HG02759 (cell line): ENCODE measurements around the gene CPSF4L.

Experiments
- ATAC-seq: cut with Tn5 transposase; IDR thresholded peaks from one replicate; pipeline ENCODE4 v1.9.1; 2021; ENCODE audit warnings: mild to moderate bottlenecking, moderate library complexity; ENCODE audit not compliant: unreplicated experiment

The CPSF4L gene

DNA sequence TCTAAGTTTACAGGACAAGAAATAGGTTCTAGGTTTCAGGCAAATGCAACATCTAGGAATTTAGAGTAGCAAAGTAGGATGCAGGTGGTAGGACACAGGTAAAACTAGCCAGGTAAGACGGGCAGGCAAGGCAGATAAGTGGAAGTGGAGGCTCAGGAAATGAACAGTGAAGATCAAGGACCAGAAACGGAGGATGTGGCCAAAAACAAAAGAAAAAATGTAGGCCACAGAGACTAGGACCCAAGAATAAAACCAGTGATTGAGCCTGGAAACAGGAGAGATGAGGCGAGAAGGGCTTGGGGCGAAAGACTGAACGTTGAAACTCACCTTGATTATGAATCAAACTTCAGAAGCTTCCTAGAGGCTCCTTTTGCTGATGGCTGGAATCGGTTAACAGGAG, 24.0 kb downstream of the CPSF4L start:
- ATAC-seq, result no peak

DNA sequence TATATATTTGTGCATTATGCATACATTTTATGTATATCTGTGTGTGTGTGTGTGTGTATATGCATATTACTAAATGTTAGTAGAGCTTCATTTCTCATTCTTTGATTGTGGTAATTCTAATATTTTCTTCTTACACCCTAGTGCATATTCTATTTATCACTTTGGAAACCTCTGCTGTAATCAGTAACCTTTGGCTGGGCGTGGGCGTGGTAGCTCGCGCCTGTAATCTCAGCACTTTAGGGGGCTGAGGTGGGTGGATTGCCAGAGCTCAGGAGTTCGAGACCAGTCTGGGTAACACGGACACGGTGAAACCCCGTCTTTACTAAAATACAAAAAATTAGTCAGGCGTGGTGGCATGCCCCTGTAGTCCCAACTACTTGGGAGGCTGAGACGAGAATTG, 26.9 kb downstream of the CPSF4L start:
- ATAC-seq, result no peak

DNA sequence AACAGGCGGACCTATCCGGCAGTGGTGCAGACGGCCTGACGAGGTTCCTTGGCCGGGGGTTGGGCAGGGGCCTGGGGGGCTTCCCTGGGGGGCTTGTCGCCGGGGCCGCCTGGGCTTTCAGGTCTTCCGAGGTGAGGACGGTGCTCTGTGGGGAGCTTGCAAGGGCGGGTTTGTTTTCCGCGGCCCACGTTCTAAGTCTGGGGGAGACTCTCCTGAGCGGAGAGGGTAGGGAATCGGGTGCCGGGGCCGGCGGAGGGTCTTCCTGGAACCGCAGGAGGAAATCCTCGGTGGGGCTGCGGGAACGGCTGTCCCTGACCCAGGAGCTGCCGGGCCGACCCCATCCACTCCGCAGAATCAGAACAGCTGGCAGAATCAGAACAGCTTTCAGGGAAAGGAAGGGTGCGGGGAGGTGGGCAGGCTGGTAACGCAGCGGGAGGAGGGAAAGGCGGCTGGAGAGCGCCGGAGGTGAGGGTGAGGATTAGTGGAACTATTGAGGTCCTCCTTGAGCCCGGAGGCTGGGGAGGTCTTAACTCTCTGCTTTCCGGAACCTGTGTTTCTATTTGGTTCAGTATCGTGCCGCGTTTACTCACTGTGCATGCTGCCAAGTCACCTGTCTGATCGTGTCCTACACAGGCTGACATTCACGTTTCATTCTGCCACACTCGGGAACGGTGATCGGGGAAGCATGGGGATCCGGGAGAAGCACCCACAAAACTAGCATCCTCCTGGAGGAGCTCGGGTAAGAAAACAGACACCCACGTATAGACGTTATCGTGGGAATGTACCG, 28.9 kb downstream of the CPSF4L start:
- ATAC-seq, result peak; percentile 35

DNA sequence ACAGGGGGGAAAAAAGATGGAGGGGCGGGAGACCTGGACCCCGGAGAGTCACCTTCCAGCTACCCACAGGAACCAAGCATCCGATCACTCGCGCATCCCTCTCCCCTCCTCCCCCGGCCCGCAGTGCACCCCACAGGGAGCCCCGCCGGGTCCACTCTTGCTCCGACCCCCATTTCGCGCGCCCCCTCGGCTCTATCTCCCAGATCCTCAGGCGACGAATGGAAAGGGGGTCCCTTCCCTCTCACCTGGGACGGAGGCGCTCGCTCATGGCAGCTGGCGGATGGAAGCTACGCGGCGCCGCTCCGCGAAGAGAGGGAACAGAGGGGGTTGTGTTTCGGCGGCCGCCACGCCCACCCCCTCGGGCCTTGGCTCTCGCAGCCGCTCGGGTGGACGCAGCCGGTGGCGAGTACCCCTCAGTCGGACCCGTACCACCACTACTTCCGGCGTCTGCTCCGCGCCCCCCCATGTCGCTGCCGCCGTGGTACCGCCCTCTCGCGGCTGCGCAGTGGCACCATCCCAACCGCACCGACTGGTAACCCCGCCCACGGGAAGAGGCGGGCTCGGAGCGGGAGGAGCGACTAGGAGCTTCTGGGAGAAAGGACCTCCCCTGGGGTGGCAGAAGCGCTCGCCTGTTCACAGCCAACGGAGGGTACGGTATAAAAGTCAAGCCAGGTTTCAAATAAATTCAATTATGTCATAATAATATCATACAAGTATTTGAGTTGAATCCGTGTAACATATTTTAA, 29.7 kb downstream of the CPSF4L start:
- ATAC-seq, result peak; percentile 85

DNA sequence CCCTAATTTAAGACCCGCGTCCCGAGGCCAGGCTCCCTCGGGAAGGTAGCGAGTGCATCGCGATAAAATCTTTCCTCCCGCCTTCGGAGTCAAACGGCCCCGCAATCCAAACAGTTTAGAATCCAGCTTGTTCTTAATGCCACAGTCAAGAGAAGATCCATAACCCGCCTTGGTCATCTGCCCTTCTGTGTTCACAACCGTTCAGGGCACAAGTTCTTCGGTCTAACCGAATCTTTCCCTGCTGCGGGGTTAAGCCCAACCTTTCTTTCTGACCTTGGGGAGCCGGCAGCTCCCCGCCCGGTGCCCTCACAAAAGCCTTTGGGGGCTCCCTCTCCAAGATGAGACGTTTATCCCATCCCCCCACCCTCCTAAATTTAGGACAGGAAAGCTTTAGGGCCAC, 30.3 kb downstream of the CPSF4L start:
- no peak for ATAC-seq

DNA sequence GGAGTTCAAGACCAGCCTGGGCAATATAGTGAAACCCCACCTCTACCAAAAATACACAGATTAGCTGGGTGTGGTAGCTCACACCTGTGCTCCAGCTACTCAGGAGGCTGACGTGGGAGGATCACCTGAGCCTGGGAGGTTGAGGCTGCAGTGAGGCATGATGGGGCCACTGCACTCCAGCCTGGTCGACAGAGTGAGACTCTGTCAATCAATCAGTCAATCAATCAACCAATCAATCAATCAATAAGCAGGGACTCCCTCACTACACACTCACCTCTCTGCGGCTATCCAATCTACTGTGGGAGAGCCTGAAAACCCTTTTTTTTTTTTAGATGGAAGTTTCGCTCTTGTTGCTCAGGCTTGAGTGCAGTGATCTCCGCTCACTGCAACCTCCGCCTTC, 31.6 kb downstream of the CPSF4L start:
- no peak for ATAC-seq

DNA sequence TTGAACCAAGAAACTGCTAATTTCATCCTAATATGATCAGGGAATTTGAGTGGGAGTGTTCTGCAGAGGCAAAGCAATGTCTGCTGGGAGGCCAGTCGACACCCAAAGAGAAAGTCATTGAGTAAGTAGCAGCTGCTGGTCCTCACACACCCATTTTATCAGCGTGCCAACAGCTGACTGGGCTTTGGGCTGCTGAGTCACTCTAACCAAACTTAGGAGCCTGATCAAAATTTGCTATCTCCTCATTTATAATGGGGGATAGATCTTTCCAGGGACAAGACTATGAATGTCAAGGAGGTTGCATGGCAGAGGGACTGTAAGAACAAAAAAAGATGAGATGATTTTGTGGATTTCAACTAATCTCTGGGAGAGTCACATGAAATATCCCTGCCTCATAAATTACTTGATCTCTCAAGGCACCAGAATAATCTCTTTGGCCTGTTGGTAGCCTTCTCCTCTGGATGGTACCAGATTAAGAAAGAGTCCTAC, 32.9 kb downstream of the CPSF4L start:
- ATAC-seq, result peak; percentile 34

DNA sequence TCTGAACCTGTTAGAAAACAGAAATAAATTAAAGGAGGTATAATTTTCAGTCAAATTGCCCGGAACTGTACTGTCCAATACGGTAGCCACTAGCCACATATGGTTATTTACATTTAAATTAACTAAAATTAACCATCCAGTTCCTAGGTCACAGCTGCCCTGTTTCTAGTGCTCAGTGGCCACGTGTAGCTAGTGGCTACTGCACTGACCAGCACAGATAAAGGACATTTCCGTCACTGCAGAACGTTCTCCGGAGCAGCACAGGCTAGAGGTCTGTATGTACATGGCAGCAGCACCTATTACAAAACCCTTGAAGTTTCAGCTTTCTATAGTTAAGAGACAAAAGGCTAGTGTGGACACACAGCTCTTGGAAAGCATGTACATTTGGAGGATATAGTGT, 33.7 kb downstream of the CPSF4L start:
- no peak for ATAC-seq

DNA sequence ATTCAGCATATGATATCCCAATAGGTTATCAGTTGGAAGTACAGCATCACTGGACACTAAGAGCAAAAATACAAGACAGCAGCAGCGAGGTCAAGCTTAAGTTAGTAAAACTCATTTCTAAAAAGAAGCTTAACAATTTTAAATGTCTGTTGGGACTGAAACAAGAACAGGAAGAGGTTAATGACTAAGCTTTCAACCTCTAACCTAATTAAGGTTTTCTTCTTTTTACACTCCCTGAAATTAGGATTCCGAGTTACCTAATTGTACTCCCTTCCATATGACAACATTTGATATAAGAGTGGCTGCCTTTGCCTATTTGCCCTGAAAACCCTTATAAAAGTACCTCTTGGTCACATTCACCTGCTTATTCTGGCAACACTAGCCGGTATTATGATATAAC, 34.3 kb downstream of the CPSF4L start:
- no peak for ATAC-seq

DNA sequence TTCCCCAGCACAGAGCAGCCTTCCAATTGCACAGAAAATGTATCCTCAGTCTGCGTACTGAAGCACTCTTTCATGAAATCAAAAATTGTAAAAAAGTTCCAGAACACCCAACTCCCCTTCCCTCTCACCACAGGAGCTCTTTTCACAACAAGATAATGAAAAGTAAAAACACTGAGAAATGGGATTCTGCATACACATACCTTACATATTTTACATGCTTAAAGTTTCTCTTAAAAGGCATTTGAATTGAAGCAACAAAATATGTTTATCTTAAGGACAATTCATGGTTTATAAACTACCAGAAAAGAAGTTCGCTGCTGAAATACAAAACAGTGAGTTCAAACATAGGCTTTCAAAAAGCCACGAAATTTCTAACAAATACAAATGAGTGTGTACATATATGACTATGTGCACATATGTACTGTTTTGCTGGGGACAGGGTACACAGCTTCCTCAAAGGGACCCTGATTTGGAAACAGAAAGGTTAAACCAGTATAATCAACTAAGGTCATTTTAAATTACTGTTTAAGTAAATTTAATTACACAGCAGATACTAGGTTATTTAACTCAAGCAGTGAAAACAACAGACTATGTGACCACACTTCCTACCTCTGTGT, 35.0 kb downstream of the CPSF4L start:
- ATAC-seq, result no peak

DNA sequence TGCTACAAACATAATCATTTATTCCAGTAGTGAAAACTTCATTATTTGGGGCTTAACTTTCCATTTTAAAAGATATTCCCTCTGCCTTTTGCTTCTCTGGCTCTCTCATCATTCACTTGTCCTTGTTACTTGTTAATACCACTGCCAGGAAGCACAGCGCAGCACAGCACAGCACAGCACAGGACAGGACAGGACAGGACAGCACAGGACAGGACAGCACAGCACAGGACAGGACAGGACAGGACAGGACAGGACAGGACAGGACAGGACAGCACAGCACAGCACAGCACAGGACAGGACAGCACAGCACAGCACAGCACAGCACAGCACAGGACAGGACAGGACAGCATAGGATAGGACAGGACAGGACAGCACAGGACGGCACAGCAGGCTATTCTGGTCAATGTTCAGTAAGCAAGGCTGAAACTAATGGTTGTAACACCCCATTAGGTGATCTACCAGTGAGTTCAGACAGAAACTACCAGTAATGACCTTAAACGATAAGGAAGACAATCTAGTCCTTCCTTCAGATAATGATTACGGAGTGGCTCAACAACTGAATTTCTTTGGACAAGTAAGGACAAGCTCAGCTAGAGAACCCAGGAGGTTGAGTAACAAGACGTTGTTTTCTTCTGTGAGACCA, 36.9 kb downstream of the CPSF4L start:
- ATAC-seq, result no peak

DNA sequence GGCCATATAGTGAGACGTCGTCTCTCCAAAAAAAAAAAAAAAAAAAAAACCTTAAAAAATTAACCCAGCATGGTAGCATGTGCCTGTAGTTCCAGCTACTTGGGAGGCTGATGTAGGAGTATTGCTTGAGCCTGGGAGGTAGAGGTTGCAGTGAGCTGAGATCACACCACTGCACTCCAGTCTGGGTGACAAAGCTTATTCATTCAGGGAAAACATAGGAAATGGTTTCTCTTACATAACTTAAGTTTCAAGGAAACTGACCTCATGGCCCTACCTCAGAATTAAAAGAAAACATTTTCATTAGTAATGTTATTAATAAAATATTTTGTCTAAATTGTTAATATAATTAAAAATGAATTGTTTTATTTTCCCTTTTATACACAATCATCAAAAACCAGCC, 37.4 kb downstream of the CPSF4L start:
- no peak for ATAC-seq

DNA sequence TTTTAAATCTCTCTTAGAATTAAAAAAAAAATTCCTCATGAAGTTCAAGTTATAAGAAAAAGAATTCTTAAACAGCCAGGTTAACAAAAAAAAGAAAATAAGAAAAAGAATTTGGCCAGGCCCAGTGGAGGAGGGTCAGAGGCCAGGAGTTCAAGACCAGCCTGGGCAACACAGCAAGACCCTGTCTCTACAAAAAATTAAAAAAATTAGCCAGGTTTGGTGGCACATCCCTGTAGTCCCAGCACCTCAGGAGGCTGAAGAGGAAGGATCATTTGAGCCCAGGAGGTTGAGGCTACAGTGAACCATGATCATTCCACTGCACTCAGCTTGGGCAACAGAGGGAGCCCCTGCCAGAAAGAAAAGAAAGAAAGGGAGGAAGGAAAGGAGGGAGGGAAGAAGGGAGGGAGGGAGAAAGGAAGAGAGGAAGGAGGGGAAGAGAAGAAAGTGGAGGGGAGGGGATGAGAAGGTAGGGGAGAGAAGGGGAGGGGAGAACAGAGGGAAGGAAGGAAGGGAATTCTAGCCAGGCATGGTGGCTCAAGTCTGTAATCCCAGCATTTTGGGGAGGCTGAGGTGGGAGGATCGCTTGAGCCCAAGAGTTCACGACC, 38.0 kb downstream of the CPSF4L start:
- ATAC-seq, result no peak

DNA sequence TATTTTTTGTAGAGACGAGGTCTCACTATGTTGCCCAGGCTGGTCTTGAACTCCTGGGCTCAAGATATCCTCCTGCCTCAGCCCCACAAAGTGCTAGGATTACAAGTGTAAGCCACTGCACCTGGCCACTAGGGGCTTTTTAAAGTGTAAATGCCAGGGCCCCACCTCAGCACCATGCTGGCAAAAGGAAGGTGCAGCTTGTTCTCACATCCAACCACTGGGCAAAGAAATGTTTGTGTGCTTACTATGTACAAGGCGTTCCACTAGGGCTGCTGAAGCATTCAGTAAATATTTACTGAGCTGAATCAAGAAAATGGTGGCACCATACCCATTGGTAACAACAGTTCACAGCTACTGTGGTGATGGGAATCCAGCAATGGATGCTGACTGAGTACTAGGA, 46.2 kb downstream of the CPSF4L start:
- no peak for ATAC-seq

DNA sequence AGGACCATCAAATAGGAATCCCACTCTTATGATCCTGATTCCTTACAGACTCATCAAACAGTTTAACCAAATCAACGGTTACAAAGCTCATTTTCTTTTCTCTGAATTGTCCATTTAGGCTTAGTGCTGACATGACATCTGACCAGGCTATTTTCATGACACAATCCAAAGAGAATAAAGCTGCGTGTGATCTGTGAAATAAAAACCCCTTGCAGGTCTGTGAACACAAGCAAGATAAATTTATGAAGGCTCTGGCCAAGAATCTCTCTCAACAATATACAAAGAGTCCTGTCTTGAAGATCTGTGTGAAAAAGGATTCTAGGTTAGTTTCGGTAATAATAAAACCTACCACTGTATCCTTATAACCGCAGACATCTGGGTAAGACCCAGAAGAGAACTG, 46.8 kb downstream of the CPSF4L start:
- ATAC-seq, result no peak

DNA sequence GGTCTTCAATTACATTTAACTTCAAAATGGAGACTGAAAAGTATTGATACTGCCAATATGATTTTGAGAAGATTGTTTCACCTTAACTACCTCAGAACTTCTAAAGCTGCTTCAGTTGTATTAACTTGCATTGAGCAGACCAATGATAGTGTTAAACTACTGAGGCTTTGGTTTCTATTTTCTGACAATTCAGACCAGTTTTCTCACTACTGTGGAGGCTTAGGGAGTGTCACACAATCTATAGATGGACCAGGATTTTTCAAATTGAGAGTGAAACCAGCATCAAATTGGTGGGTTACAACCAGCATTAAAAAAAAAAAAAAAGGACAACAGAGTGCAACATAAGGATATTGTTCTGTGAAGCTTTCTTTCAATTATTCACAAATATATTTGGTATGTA, 47.7 kb downstream of the CPSF4L start:
- ATAC-seq, result no peak

DNA sequence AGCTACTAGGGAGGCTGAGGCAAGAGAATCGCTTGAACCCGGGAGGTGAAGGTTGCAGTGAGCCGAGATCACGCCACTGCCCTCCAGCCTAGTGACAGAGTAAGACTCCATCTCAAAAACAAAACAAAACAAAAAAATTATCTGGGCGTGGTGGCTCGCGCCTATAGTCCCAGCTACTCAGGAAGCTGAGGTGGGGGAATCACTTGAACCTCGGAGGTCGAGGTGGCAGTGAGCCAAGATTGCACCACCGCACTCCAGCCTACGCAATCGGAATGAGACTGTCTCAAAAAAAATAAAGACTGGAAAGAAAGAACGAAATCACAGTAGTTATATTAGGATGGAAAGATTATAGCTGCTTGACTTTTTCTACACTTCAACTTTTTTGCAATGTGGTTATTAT, 49.9 kb downstream of the CPSF4L start:
- ATAC-seq, result no peak

DNA sequence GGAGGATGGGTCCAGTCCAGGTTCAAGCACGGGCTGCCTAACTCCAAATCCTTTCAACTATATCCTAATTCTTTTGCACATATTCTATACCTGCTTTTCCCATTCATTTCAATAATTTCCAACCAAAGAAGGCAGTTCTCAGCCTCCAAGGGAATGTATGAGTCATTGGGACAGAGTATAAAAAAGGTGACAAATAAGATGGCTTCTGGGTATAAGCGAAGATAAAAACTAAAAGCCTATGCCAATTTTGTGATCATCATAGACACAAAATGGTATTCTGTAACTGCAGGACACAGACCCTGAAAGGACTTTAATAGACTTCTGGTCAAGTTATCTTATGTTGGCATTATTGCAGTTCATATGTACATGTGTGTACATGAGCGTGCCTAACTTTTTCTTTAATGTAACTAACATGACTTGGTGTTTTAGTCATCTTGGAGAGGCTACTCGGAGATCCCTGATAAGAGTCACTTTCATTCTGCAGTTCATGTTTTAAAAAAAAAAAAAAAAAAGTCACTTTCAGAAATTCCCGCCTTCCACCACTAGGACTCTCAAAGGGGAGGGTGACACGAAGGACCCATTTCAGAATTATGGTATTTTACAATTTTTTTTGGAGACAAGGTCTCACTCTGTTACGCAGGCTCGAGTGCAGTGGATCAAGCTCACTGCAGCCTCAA, 51.5 kb downstream of the CPSF4L start:
- no peak for ATAC-seq

DNA sequence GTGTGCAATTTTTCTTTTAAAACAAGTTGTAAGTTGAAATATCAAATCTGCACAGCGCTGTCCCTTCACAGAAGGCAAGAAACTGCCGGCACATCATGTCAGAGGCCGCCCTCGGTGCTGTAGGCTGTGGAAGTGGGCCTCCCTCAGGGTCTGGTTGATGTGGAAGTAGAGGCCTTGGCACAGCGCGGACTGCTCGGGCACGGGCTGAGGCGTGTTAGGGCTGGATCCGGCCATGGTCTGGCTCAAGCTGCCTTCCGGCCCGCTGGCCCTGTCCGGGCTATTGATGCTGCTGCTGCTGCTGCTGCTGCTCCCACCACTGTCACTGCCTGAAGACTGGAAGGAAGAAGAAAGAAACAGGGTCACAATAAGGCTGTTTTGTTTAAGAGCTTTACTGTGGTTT, 52.2 kb downstream of the CPSF4L start:
- ATAC-seq, result no peak

DNA sequence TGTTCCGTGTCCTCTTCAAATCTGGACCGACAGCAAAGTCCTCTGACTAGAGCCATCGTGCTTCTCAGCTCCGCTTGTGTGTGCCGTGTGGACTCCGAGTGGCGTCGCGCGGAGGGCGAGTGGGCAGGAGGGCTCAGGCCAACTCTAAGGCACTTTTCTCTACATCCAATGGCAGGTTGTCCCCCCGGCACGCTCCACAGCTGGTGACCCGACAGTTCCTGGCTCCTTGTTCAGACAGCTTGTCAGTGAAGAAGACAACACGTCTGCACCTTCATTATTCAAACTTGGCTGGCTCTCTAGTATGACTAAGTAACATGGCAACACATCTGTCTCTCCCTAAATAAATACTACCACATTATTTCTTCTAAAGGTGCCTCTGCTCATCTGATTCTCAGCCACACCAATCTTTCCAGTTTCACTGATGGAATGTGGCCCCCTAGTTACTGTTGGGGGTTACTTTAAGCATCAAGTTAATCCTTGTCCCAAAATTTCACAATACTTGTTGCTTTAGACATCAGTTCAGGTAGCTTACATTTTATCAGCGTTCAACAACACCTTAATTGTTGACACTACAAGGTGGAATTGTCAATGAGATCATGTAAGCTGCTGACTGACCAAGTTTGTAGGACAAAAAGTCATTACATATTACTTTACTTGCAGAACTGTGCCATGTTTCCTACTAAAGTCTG, 53.4 kb downstream of the CPSF4L start:
- ATAC-seq, result no peak
